IMR-90 (cell line): ENCODE data around the gene PCP2. TPM values are rescaled to one million over a fixed set of nuclear protein-coding genes. Genes with fewer than 3 reads are reported as not detected.

ENCODE experiments used
- ATAC-seq: fragments of 200-7000 bp; cut with Tn5 transposase; 2 replicates; pipeline ENCODE4 v1.9.1; 2020; ENCODE audit warnings: low read depth, mild to moderate bottlenecking, moderate library complexity
- BruUV-seq: library from RNA; stranded (reverse); fragments of 400-500 nt; replicated peaks from 2 replicates; lab custom pipeline; 2021; lab: Mats Ljungman, UMichigan
- CTCF ChIA-PET: fragments of 300-600 bp; formaldehyde crosslinking; extraction: SDS; loops from one replicate; lab custom pipeline; 2021; ENCODE audit warnings: antibody characterized with exemption; lab: Yijun Ruan, JAX
- POLR2A ChIA-PET: fragments of 300-600 bp; sonication (Branson Sonifier 250); formaldehyde crosslinking; loops from one replicate; lab custom pipeline; 2022; ENCODE audit warnings: antibody characterized with exemption; ENCODE audit not compliant: unreplicated experiment; lab: Charles Lee
- DNase-seq: peaks from one replicate; pipeline ENCODE4 v3.0.0; 2013
- H2AFZ ChIP-seq: replicated peaks from 2 replicates; pipeline ENCODE3; 2013; ENCODE audit warnings: low read length, mild to moderate bottlenecking; ENCODE audit not compliant: poor library complexity
- H2AK5ac ChIP-seq: 2 replicates; pipeline ENCODE4 v1.6.1; 2013; ENCODE audit warnings: low read depth, low read length, inconsistent platforms
- H2AK9ac ChIP-seq: replicated peaks from 2 replicates; pipeline ENCODE3; 2013; ENCODE audit warnings: mild to moderate bottlenecking, low read depth, low read length, moderate library complexity; ENCODE audit not compliant: poor library complexity
- H2BK120ac ChIP-seq: 2 replicates; pipeline ENCODE4 v1.6.1; 2013; ENCODE audit warnings: low read depth, low read length, inconsistent platforms
- H2BK15ac ChIP-seq: 3 replicates; pipeline ENCODE4 v1.6.1; 2013; ENCODE audit warnings: low read depth, low read length, inconsistent platforms
- H2BK20ac ChIP-seq: 2 replicates; pipeline ENCODE4 v1.6.1; 2013; ENCODE audit warnings: low read depth, mild to moderate bottlenecking, inconsistent platforms, low read length, moderate library complexity
- H2BK5ac ChIP-seq: 2 replicates; pipeline ENCODE4 v1.6.1; 2013; ENCODE audit warnings: mild to moderate bottlenecking, low read depth, low read length, inconsistent platforms; ENCODE audit not compliant: poor library complexity, severe bottlenecking
- H3K14ac ChIP-seq: replicated peaks from 2 replicates; pipeline ENCODE4 v1.6.1; 2013; ENCODE audit warnings: low read depth, low read length, inconsistent platforms
- H3K18ac ChIP-seq: 2 replicates; pipeline ENCODE4 v1.6.1; 2013; ENCODE audit warnings: low read depth, low read length, control low read depth
- H3K23ac ChIP-seq: 2 replicates; pipeline ENCODE4 v1.6.1; 2013; ENCODE audit warnings: low read depth, low read length, inconsistent platforms
- H3K27ac ChIP-seq: 2 replicates; pipeline ENCODE4 v1.5.1; 2013; ENCODE audit warnings: mild to moderate bottlenecking, control low read depth, low read length; ENCODE audit not compliant: insufficient read depth
- H3K27me3 ChIP-seq: 2 replicates; pipeline ENCODE4 v1.6.1; 2013; ENCODE audit warnings: low read length; ENCODE audit not compliant: control insufficient read depth, insufficient read depth
- H3K36me3 ChIP-seq: 2 replicates; pipeline ENCODE4 v1.6.1; 2013; ENCODE audit warnings: low read length, mixed read lengths; ENCODE audit not compliant: control insufficient read depth, insufficient read depth
- H3K4ac ChIP-seq: 2 replicates; pipeline ENCODE4 v1.6.1; 2013; ENCODE audit warnings: low read depth, low read length, inconsistent platforms
- H3K4me1 ChIP-seq: 2 replicates; pipeline ENCODE4 v1.6.1; 2013; ENCODE audit warnings: low read length, mixed read lengths; ENCODE audit not compliant: control insufficient read depth, insufficient read depth
- H3K4me2 ChIP-seq: 2 replicates; pipeline ENCODE4 v1.6.1; 2013; ENCODE audit warnings: low read depth, mild to moderate bottlenecking, control low read depth, low read length, moderate library complexity
- H3K4me3 ChIP-seq: 2 replicates; pipeline ENCODE4 v1.5.1; 2013; ENCODE audit warnings: low read depth, mild to moderate bottlenecking, control low read depth, low read length, moderate library complexity; ENCODE audit not compliant: insufficient read depth
- H3K56ac ChIP-seq: 2 replicates; pipeline ENCODE4 v1.6.1; 2013; ENCODE audit warnings: low read length, inconsistent platforms; ENCODE audit not compliant: insufficient read depth; ENCODE audit errors: extremely low read depth
- H3K79me1 ChIP-seq, 2 experiments: 2 replicates each; pipeline ENCODE4 v1.6.1; 2013; ENCODE audit warnings: low read length in 2 of 2, inconsistent platforms in 1 of 2, low read depth in 1 of 2
- H3K9ac ChIP-seq: 2 replicates; pipeline ENCODE4 v1.6.1; 2013; ENCODE audit warnings: low read depth, low read length, control low read depth
- H3K9me1 ChIP-seq: 2 replicates; pipeline ENCODE4 v1.6.1; 2013; ENCODE audit warnings: low read length, inconsistent platforms; ENCODE audit not compliant: insufficient read depth
- H3K9me3 ChIP-seq: 2 replicates; pipeline ENCODE4 v1.6.1; 2013; ENCODE audit warnings: low read length; ENCODE audit not compliant: control insufficient read depth, insufficient read depth
- H4K20me1 ChIP-seq: 2 replicates; pipeline ENCODE4 v1.6.1; 2013; ENCODE audit warnings: low read length, inconsistent platforms; ENCODE audit not compliant: insufficient read depth
- H4K5ac ChIP-seq: 2 replicates; pipeline ENCODE4 v1.6.1; 2013; ENCODE audit warnings: mild to moderate bottlenecking, low read depth, low read length, control low read depth
- H4K8ac ChIP-seq, 2 experiments: 2 replicates each; pipeline ENCODE4 v1.6.1; 2013; ENCODE audit warnings: low read depth in 2 of 2, low read length in 2 of 2, control low read depth in 1 of 2, inconsistent platforms in 1 of 2
- H4K91ac ChIP-seq: 2 replicates; pipeline ENCODE4 v1.6.1; 2013; ENCODE audit warnings: low read depth, low read length, inconsistent platforms; ENCODE audit not compliant: insufficient read depth
- BHLHE40 ChIP-seq: fragments of 150-350 bp; IDR thresholded peaks from 2 replicates; pipeline ENCODE4 v1.6.1; 2016; ENCODE audit warnings: mild to moderate bottlenecking, low read depth, low read length
- CEBPB ChIP-seq: IDR thresholded peaks from 2 replicates; pipeline ENCODE4 v1.6.1; 2012; ENCODE audit warnings: low read depth, low read length, improper control_type of control experiment
- CHD1 ChIP-seq: IDR thresholded peaks from 2 replicates; pipeline ENCODE4 v1.6.1; 2012; ENCODE audit warnings: low read depth, low read length, improper control_type of control experiment
- ELK1 ChIP-seq: fragments of 150-350 bp; IDR thresholded peaks from 2 replicates; pipeline ENCODE4 v1.6.1; 2016; ENCODE audit warnings: low read depth, mild to moderate bottlenecking, low read length, moderate library complexity, borderline replicate concordance
- FOS ChIP-seq: fragments of 150-350 bp; IDR thresholded peaks from 2 replicates; pipeline ENCODE4 v1.6.1; 2016; ENCODE audit warnings: low read depth, low read length
- MAFK ChIP-seq: IDR thresholded peaks from 2 replicates; pipeline ENCODE4 v1.6.1; 2012; ENCODE audit warnings: low read depth, low read length, improper control_type of control experiment
- MAZ ChIP-seq: IDR thresholded peaks from 2 replicates; pipeline ENCODE4 v1.6.1; 2012; ENCODE audit warnings: low read depth, mild to moderate bottlenecking, low read length, improper control_type of control experiment, moderate library complexity, borderline replicate concordance
- NFE2L2 ChIP-seq: fragments of 150-350 bp; IDR thresholded peaks from 2 replicates; pipeline ENCODE4 v1.6.1; 2016; ENCODE audit warnings: low read depth, mild to moderate bottlenecking, low read length
- POLR2A ChIP-seq: IDR thresholded peaks from 2 replicates; pipeline ENCODE4 v1.6.1; 2012; ENCODE audit warnings: mild to moderate bottlenecking, low read depth, low read length
- RAD21 ChIP-seq: IDR thresholded peaks from 2 replicates; pipeline ENCODE4 v1.6.1; 2012; ENCODE audit warnings: low read length, improper control_type of control experiment
- RCOR1 ChIP-seq: IDR thresholded peaks from 2 replicates; pipeline ENCODE4 v1.6.1; 2012; ENCODE audit warnings: mild to moderate bottlenecking, low read length, improper control_type of control experiment; ENCODE audit not compliant: insufficient replicate concordance
- RFX5 ChIP-seq: IDR thresholded peaks from 2 replicates; pipeline ENCODE4 v1.8.0; 2012; ENCODE audit warnings: low read depth, mild to moderate bottlenecking, low read length, moderate library complexity
- SMC3 ChIP-seq: fragments of 150-350 bp; IDR thresholded peaks from 2 replicates; pipeline ENCODE4 v1.6.1; 2016; ENCODE audit warnings: low read depth, mild to moderate bottlenecking, antibody characterized with exemption, low read length, moderate library complexity
- WGBS, 2 experiments: methylation state at CpG; one replicate each; pipeline versions ENCODE4 v1.1.5 to v1.1.7; 2013; ENCODE audit warnings: missing lambda C conversion rate in 2 of 2; ENCODE audit not compliant: insufficient read length in 1 of 2; ENCODE audit errors: extremely low coverage in 2 of 2; 5-methylcytosine and 5-hydroxymethylcytosine counted together
- dilution Hi-C: fragments of 300-500 bp; cut with HindIII; formaldehyde crosslinking; loops from one replicate; pipeline ENCODE4 v1.14.3; 2018; ENCODE audit warnings: low sequenced_read_pairs; ENCODE audit not compliant: unreplicated experiment
- in situ Hi-C: fragments of 300-500 bp; cut with MboI; formaldehyde crosslinking; loops from 3 replicates; pipeline ENCODE4 v1.14.3; 2019; ENCODE audit warnings: low sequenced_read_pairs, inconsistent platforms, mixed read lengths
- intact Hi-C: fragments of 100-400 bp; cut with micrococcal nuclease; formaldehyde crosslinking; loops from 2 replicates; pipeline ENCODE4 v1.10.0; 2022
- polyA plus RNA-seq, 3 experiments: library from polyadenylated mRNA; depleted of rRNA; stranded (reverse); fragments of >200 nt; gene quantifications; 2 replicates each; pipeline ENCODE4 v1.2.3, GENCODE V29; 2012; ENCODE audit warnings: low replicate concordance in 1 of 3
- total RNA-seq: library from RNA; depleted of rRNA; stranded (reverse); fragments of >200 nt; gene quantifications from 2 replicates; pipeline ENCODE4 v1.2.3, GENCODE V29; 2012
- TF ChIP-seq, protein P1 (sequence below): fragments of 150-350 bp; IDR thresholded peaks from 2 replicates; pipeline ENCODE4 v1.6.1; 2017; ENCODE audit warnings: mild to moderate bottlenecking, antibody characterized with exemption, low read length, low read depth

Gene PCP2
- total and polyA plus RNA-seq, 2 of the 4 experiments (the other 2 are of a cell fraction), result not detected

GRCh38 chr19:7674010-7675005, 40.8 kb upstream of the PCP2 start:
- H3K9me3 ChIP-seq, result peaks cover 4% of the 10 kb centered on the region; the same call in 1 of the 2 replicates
- POLR2A ChIA-PET, result no interaction called here
- H2BK120ac ChIP-seq, result no peak overlapping the region
- no peaks in the 10 kb centered on the region for H4K20me1 ChIP-seq
- no peak overlapping the region for H3K4ac ChIP-seq
- no peak overlapping the region for H3K27ac ChIP-seq
- peaks cover 34% of the 10 kb centered on the region for H3K27me3 ChIP-seq
- H3K18ac ChIP-seq, result no peak overlapping the region
- no peak overlapping the region for H3K9ac ChIP-seq
- H2BK20ac ChIP-seq, result no peak overlapping the region
- no peak overlapping the region for H3K56ac ChIP-seq
- no peaks in the 10 kb centered on the region for H3K4me1 ChIP-seq
- CTCF ChIA-PET, result no interaction called here
- intact Hi-C loops, result no loop called here
- no peaks in the 10 kb centered on the region for H3K79me1 ChIP-seq
- BruUV-seq, result no TSS peak
- ATAC-seq (peak; percentile 93), DNase-seq (peak; percentile 45)
- in situ Hi-C loops, result no loop called here
- no peak overlapping the region for H2BK5ac ChIP-seq
- H2AK5ac ChIP-seq, result no peak overlapping the region
- H3K9me1 ChIP-seq, result no peaks in the 10 kb centered on the region
- H3K36me3 ChIP-seq, result no peaks in the 10 kb centered on the region
- no peak overlapping the region for H4K91ac ChIP-seq
- no peak overlapping the region for H3K4me3 ChIP-seq
- H2AFZ ChIP-seq, result peak overlapping the region; percentile 76
- H4K8ac ChIP-seq, result no peak overlapping the region
- dilution Hi-C loops, result no loop called here
- H3K4me2 ChIP-seq, result no peak overlapping the region
- no peak overlapping the region for H2BK15ac ChIP-seq
- 40% methylated on average over 5 of the region's 21 CpGs; no CpG with 5 or more reads in 1 of the 2 experiments for WGBS, 2 experiments
- no peak overlapping the region for H2AK9ac ChIP-seq
- no peak overlapping the region for H3K23ac ChIP-seq
- H4K5ac ChIP-seq, result no peak overlapping the region
- H3K14ac ChIP-seq, result no peak overlapping the region
- no peak for TF ChIP-seq BHLHE40
- no peak for TF ChIP-seq NFE2L2
- TF ChIP-seq RCOR1, result no peak
- no peak for TF ChIP-seq SMC3
- TF ChIP-seq MAZ, result no peak
- TF ChIP-seq RAD21, result no peak
- no peak for TF ChIP-seq ELK1
- TF ChIP-seq MAFK, result no peak
- no peak for TF ChIP-seq CEBPB
- no peak for TF ChIP-seq CHD1
- TF ChIP-seq, protein P1, sequence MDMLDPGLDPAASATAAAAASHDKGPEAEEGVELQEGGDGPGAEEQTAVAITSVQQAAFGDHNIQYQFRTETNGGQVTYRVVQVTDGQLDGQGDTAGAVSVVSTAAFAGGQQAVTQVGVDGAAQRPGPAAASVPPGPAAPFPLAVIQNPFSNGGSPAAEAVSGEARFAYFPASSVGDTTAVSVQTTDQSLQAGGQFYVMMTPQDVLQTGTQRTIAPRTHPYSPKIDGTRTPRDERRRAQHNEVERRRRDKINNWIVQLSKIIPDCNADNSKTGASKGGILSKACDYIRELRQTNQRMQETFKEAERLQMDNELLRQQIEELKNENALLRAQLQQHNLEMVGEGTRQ, result no peak
- TF ChIP-seq POLR2A, result no peak
- TF ChIP-seq FOS, result no peak
- no peak for TF ChIP-seq RFX5
